ENCODE measurements around the gene C11orf97. TPM values are rescaled to one million over a fixed set of nuclear protein-coding genes. Genes with fewer than 3 reads are reported as not detected.
"Not testable (repeated sequence)": the region's sequence is repeated elsewhere in the genome, so short reads cannot be mapped to it uniquely, and the experiment has no call there.

Gene C11orf97
- total RNA-seq, 4 donors from 2014 or later, result not detected

DNA sequence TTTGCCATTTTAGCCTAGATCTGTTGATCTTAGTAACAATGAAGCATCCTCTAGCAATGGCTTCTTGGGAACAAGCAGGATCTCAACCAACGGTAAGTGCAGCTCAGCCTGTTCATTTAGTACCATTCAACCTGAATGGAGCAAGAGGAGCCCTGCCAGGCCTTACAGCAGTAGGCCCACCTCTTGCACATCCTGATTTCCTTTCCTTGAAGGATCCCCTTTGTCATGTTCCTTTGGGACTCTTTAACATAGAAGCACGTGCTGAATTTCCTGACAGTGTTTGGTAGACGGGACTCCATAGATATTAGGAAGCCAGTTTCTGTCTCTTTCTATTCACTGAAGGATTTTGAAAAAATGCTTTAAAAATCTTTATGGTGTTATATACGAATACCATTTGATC, 56.5 kb downstream of the C11orf97 start:
- DNase-seq (ENCODE audit: low spot score in 2 of 2), result no peak
- peaks cover 9% of the 10 kb centered on the region for H3K4me1 ChIP-seq
- WGBS, result 93% methylated on average over 4 of the region's 4 CpGs

GRCh38 chr11:94572975-94573374, 60.7 kb downstream of the C11orf97 start:
- H3K27ac ChIP-seq, result not testable (repeated sequence)
- WGBS, result 93% methylated on average over 2 of the region's 2 CpGs

More for the DNA sequence above, 56.5 kb downstream of the C11orf97 start:
- Histone ChIP-seq H3K27ac (no peak overlapping the region), H3K4me3 (no peak overlapping the region), H3K27me3 (no peaks in the 10 kb centered on the region), H3K36me3 (no peaks in the 10 kb centered on the region), H3K9me3 (no peaks in the 10 kb centered on the region)
- TF ChIP-seq POLR2A (IDR thresholded peaks at IDR 0.05), result no peak
- TF ChIP-seq EP300 (IDR thresholded peaks at IDR 0.05), result no peak
- no peak for TF ChIP-seq CTCF (IDR thresholded peaks at IDR 0.05)
- no peak for TF ChIP-seq POLR2AphosphoS5 (IDR thresholded peaks at IDR 0.05)

DNA sequence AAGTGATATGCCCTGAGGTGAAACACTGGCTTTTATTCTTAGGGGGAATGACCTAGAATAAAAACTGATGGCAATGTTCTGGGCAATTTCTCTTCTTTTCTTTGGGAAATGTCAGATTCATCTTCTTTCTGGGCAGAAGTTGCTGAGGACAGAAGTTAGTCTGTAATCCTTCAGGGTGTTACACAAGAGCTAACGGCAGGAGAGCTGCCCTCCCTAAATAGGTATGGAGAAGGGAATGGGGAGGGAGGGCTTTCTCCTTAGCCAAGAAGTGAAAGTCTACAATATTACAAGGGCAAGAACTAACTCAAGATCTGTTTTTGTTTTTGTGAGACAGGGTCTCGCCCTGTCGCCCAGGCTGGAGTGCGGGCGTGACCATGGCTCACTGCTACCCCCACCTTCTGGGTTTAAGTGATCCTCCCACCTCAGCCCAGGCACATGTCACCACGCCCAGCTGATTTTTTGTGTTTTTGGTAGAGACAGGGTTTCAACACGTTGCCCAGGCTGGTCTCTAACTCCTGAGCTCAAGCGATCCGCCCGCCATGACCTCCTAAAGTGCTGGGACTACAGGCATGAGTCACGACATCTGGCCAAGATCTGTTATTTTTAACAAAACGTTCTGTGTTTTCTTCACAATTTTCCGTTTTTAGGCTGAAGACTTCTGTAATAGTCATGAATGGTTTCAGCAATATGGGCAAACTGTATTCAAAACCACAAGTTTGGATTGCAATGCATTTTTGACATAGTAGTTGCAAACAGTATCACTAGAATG, 62.1 kb downstream of the C11orf97 start:
- TF ChIP-seq CTCF (IDR thresholded peaks at IDR 0.05) (no peak), EP300 (IDR thresholded peaks at IDR 0.05) (no peak), POLR2AphosphoS5 (IDR thresholded peaks at IDR 0.05) (no peak), POLR2A (IDR thresholded peaks at IDR 0.05) (no peak)
- H3K27ac ChIP-seq, result peak overlapping the region; percentile 2
- no peaks in the 10 kb centered on the region for H3K9me3 ChIP-seq
- no peaks in the 10 kb centered on the region for H3K36me3 ChIP-seq
- no peaks in the 10 kb centered on the region for H3K4me1 ChIP-seq
- peak in 1 of 2 donors; percentile 64 for DNase-seq (ENCODE audit: low spot score in 2 of 2)
- H3K27me3 ChIP-seq, result no peaks in the 10 kb centered on the region
- WGBS, result 76% methylated on average over 13 of the region's 13 CpGs
- no peak overlapping the region for H3K4me3 ChIP-seq

More at GRCh38 chr11:94572975-94573374, 60.7 kb downstream of the C11orf97 start:
- not testable (repeated sequence) for H3K27me3 ChIP-seq; H3K9me3 ChIP-seq; H3K4me3 ChIP-seq; DNase-seq (ENCODE audit: low spot score in 2 of 2); H3K36me3 ChIP-seq; H3K4me1 ChIP-seq

GRCh38 chr11:94576306-94576705, 64.0 kb downstream of the C11orf97 start:
- H3K4me1 ChIP-seq, result no peaks in the 10 kb centered on the region
- no peak overlapping the region for H3K27ac ChIP-seq
- TF ChIP-seq POLR2A (IDR thresholded peaks at IDR 0.05) (no peak), EP300 (IDR thresholded peaks at IDR 0.05) (no peak), POLR2AphosphoS5 (IDR thresholded peaks at IDR 0.05) (no peak), CTCF (IDR thresholded peaks at IDR 0.05) (no peak)
- WGBS, result 72% methylated on average over 5 of the region's 5 CpGs
- no peaks in the 10 kb centered on the region for H3K27me3 ChIP-seq
- no peaks in the 10 kb centered on the region for H3K9me3 ChIP-seq
- H3K36me3 ChIP-seq, result no peaks in the 10 kb centered on the region
- H3K4me3 ChIP-seq, result no peak overlapping the region
- no peak for DNase-seq (ENCODE audit: low spot score in 2 of 2)

DNA sequence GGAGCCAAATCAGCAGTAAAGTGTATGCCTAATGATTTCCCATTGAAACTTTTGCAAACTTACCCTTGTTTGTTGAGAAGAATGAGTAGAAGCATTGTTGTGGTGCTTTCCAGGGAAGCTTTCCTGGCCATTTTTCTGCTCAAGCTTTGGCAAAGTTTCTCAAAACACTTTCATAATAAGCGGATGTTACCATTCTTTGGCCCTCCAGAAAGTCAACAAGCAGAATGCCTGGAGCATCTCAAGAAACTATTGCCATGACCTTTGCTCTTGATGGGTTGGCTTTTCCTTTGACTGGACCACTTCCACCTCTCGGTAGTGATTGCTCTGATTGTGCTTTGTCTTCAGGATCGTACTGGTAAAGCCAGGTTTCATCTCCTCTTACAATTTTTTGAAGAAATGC, 65.6 kb downstream of the C11orf97 start:
- Histone ChIP-seq H3K4me3 (no peak overlapping the region), H3K4me1 (no peaks in the 10 kb centered on the region), H3K27ac (no peak overlapping the region), H3K36me3 (no peaks in the 10 kb centered on the region), H3K27me3 (no peaks in the 10 kb centered on the region), H3K9me3 (no peaks in the 10 kb centered on the region)
- DNase-seq (ENCODE audit: low spot score in 2 of 2), result no peak
- 59% methylated on average over 3 of the region's 3 CpGs for WGBS
- no peak for TF ChIP-seq POLR2AphosphoS5 (IDR thresholded peaks at IDR 0.05)
- no peak for TF ChIP-seq POLR2A (IDR thresholded peaks at IDR 0.05)
- no peak for TF ChIP-seq CTCF (IDR thresholded peaks at IDR 0.05)
- TF ChIP-seq EP300 (IDR thresholded peaks at IDR 0.05), result no peak

Other genes with a start within 250 kb of the C11orf97 start
- gene IZUMO1R, start 207.9 kb upstream of the C11orf97 start, total RNA-seq, result not detected
- gene GPR83, start 111.0 kb upstream of the C11orf97 start, total RNA-seq, result under 1 TPM in 3 of 4 donors, not detected in 1; 0.23 to 0.30 (median 0.24) TPM
- gene MRE11, start 18.6 kb upstream of the C11orf97 start, total RNA-seq, result 10 to 100 TPM; 12.2 to 45.2 (median 18.4) TPM
- 10 to 100 TPM in 3 of 4 donors, 1 to 10 TPM in 1; 5.0 to 23.4 (median 18.2) TPM for gene ANKRD49, start 18.5 kb upstream of the C11orf97 start, total RNA-seq
- gene FUT4, start 31.5 kb downstream of the C11orf97 start, total RNA-seq, result 1 to 10 TPM; 1.6 to 3.5 (median 2.8) TPM
- 1 to 10 TPM in 3 of 4 donors, under 1 TPM in 1; 0.91 to 2.5 (median 1.8) TPM for gene PIWIL4, start 54.9 kb downstream of the C11orf97 start, total RNA-seq